Activated naive CD8-positive, alpha-beta T cell treated with anti-CD3 and anti-CD28 coated beads for 36 hours (primary cell): Measurements from ENCODE around the gene NEUROG1. TPM values are rescaled to one million over a fixed set of nuclear protein-coding genes. Genes with fewer than 3 reads are reported as not detected.

Source experiments
- DNase-seq: peaks from one replicate; pipeline ENCODE4 v3.0.0; 2021
- H3K27ac Mint-ChIP-seq: one replicate; pipeline ENCODE4 v1.8.0; 2022; ENCODE audit warnings: mild to moderate bottlenecking, moderate library complexity, mixed read lengths
- H3K27me3 Mint-ChIP-seq: one replicate; pipeline ENCODE4 v1.8.0; 2022; ENCODE audit warnings: mild to moderate bottlenecking, mixed read lengths
- H3K36me3 Mint-ChIP-seq: one replicate; pipeline ENCODE4 v1.8.0; 2021; ENCODE audit warnings: mild to moderate bottlenecking, mixed read lengths
- H3K4me1 Mint-ChIP-seq: one replicate; pipeline ENCODE4 v1.8.0; 2021; ENCODE audit warnings: mixed read lengths
- H3K4me3 Mint-ChIP-seq: one replicate; pipeline ENCODE4 v1.8.0; 2022; ENCODE audit warnings: mild to moderate bottlenecking, moderate library complexity, mixed read lengths
- H3K9me3 Mint-ChIP-seq: one replicate; pipeline ENCODE4 v1.8.0; 2022; ENCODE audit warnings: mixed read lengths
- total RNA-seq, 2 experiments: library from RNA; stranded (reverse); gene quantifications; one replicate each; pipeline ENCODE4 v1.2.3, GENCODE V29; 2021

NEUROG1 gene, protein sequence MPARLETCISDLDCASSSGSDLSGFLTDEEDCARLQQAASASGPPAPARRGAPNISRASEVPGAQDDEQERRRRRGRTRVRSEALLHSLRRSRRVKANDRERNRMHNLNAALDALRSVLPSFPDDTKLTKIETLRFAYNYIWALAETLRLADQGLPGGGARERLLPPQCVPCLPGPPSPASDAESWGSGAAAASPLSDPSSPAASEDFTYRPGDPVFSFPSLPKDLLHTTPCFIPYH
- not detected for total RNA-seq

DNA sequence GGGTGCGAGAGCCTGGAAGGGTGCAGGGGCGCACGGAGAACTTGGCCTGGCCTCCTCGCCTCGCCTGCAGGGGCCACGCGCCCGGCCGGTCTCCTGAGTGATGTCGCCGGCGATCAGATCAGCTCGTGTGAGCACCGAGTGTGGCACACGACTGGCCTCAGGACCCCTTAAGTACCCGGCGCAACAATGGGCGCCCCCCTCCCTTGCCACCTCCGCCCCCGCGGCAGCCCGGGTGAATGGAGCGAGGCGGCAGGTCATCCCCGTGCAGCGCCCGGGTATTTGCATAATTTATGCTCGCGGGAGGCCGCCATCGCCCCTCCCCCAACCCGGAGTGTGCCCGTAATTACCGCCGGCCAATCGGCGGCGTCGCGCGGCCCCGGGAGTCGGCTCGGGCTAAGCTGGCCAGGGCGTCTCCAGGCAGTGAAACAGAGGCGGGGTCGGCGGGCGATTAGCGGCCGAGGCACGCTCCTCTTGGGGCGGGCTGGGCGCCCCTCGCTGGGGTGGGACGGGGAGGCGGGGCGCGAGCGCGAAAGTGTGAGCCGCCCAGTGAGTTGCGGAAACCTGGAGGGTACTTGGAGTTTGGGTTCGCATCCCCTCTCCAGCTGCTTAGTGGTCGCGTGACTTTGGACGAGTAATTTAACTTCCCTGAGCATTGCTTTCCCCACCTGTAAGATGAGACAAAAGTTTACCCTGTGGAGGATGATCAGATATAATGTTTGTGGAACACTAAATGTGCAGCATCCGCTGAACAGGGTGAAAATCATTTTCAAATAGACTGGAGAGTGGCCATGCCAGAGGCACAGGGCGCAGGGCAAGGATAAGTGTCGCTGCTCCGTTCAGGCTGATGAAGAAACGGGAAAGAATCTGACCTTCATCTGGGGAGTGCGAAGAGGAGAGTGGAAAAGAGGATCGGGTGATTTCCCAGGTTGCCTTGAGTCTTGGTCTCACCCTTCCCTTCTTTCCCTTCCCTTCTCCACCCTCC lies at the start of gene NEUROG1:
Gene NEUROG1 (minus strand): TSS at position 145 of the 982 bp plus-strand sequence. CDS start 274 bp downstream, outside the sequence.
- Mint-ChIP-seq H3K27ac (no peak within 1 kb of the TSS), H3K4me3 (no peak within 1 kb of the TSS)
- peak; percentile 8 for DNase-seq

DNA sequence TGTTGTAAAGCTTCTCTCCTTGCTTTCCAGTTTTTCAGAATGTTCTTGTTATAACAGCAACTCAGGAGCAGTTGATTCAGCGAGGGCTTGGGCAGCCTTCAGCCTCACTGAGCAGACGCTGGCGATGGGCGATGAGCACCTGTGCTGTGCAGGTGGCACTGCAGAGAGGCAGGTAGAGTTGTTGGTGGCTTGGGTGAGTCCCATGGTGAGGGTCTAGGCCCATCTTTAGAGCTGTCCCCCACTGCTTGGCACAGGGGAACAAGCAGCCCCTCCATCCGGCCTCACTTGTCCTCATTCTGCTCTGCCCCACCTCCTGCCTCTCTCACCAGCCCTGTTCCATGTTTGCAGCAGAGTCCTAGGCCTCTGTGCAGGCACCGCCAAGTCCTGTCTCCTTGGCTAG lies 49.2 kb upstream of the NEUROG1 start:
- Mint-ChIP-seq H3K27me3 (peaks cover 17% of the 10 kb centered on the region), H3K36me3 (no peaks in the 10 kb centered on the region), H3K4me3 (no peak overlapping the region), H3K4me1 (no peaks in the 10 kb centered on the region), H3K9me3 (no peaks in the 10 kb centered on the region), H3K27ac (no peak overlapping the region)
- DNase-seq: no peak

More for the DNA sequence above, at the start of gene NEUROG1:
- no peaks in the 10 kb centered on the region for H3K36me3 Mint-ChIP-seq
- H3K4me1 Mint-ChIP-seq: peaks cover 8% of the 10 kb centered on the region
- no peaks in the 10 kb centered on the region for H3K9me3 Mint-ChIP-seq
- H3K27me3 Mint-ChIP-seq: peaks cover 95% of the 10 kb centered on the region

DNA sequence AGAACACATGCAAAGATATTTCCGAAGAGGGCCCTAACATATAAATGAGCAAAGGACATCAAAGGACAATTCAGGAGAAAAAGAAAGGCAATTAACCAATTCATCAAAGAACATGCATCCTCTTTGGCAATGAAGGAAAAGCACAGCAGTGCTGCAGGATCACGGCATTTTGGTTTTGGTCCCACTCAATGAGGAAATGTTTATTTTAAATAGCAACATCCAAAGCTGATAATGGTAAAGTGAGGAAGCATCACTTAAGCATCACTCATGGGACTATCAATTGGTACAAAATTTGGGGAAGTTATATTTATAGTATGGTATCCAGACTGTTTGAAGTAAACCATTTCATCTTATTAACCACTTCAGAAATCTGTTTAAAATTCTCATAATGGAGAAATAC lies 48.5 kb upstream of the NEUROG1 start:
- no peak overlapping the region for H3K27ac Mint-ChIP-seq
- H3K4me1 Mint-ChIP-seq: peaks cover under 1% of the 10 kb centered on the region
- DNase-seq: no peak
- H3K4me3 Mint-ChIP-seq: no peak overlapping the region
- H3K9me3 Mint-ChIP-seq: no peaks in the 10 kb centered on the region
- peaks cover 24% of the 10 kb centered on the region for H3K27me3 Mint-ChIP-seq
- no peaks in the 10 kb centered on the region for H3K36me3 Mint-ChIP-seq

DNA sequence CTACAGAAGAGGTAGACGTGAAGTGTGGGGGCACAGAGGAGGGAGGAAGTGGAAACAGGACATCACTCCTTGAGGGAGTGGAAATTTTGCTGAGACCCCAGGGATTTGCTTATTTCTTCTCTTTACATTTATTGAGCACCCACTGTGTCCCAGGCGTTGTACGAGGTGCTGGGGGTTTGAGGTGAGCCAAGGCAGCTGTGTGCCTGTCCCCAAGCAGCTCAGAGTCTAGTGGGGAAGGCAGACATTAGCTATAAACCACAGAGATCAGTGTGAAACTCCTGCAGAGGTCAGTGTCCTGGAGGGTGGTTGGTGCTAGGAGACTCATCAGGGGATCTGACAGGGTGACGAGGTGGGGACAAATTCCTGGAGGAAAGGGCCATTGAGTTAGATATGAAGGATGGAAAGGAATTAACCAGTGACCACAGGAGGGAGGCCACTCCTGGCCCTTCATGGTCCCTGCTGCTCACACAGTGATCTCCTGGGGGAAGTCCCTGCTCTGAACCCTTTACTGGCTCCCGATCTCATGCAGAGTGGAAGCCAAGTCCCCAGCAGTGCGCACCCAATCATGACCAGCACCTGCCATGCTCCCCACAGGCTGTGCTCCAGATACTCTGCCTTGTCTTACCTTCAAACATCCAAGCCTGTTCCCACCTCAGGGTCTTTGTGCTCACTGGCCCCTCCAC lies 46.5 kb upstream of the NEUROG1 start:
- Mint-ChIP-seq H3K4me1 (peaks cover 4% of the 10 kb centered on the region), H3K27ac (no peak overlapping the region), H3K27me3 (peaks cover 44% of the 10 kb centered on the region), H3K4me3 (no peak overlapping the region), H3K9me3 (no peaks in the 10 kb centered on the region), H3K36me3 (no peaks in the 10 kb centered on the region)
- no peak for DNase-seq

DNA sequence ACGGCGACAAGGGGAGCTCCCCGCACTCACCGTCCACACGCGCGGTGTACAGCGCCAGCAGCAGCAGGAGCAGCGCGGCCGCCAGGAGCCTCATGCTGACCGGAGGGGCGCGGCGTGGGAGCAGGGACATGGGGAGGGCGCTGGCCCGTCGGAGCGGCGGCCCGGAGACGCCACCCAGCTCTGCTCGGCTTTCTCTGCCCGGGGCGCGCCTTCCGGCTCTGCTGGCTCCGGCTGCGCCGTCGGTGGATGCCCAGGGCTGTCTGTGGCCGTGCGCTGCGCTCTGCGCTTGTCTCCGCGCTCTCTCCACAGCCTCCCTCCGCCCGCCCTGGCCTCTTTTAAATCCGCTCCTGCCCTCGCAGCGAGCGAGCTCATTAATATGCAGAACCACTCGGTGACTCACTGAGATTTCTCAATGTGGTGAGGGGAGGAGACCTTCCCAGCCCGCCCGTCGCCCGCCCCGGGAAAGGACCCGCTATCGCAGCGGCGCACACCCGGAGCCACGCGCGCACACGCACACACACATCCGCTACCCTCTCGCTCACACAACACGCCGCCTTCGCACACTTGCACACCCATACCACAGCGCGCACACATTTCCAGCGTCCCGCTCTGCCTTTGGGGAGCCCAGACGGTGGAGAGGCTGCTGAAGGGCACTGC lies 43.0 kb upstream of the NEUROG1 start, which contains the start of gene CXCL14:
Gene CXCL14 (minus strand): TSS at position 307 of the 657 bp plus-strand sequence. CDS start 213 bp downstream, at position 94.
- DNase-seq: peak; percentile 42
- Mint-ChIP-seq H3K27me3 (peaks cover 59% of the 10 kb centered on the region), H3K4me1 (peaks cover 4% of the 10 kb centered on the region), H3K9me3 (no peaks in the 10 kb centered on the region), H3K4me3 (peak within 1 kb of the TSS; percentile 41), H3K36me3 (no peaks in the 10 kb centered on the region), H3K27ac (no peak within 1 kb of the TSS)

DNA sequence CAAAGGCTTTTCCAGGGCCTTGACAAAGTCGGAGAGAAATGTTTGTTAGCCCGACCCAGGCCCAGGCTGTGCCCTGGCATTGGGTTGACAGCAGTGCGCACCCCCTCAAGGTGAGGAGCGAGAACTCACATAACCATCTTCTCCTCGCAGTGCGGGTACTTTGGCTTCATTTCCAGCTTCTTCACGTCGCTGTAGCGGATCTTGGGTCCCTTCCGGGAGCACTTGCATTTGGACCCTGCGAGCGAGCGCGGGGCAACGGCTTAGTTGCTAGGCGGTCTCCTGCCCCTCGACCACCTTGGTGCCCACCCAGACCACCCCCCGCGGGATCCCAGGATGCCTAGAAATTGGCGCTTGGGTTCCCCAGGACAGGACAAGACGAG lies 42.5 kb upstream of the NEUROG1 start:
- Mint-ChIP-seq H3K4me1 (peaks cover 4% of the 10 kb centered on the region), H3K36me3 (no peaks in the 10 kb centered on the region), H3K27ac (no peak overlapping the region), H3K27me3 (peaks cover 59% of the 10 kb centered on the region), H3K9me3 (no peaks in the 10 kb centered on the region), H3K4me3 (no peak overlapping the region)
- DNase-seq: no peak

DNA sequence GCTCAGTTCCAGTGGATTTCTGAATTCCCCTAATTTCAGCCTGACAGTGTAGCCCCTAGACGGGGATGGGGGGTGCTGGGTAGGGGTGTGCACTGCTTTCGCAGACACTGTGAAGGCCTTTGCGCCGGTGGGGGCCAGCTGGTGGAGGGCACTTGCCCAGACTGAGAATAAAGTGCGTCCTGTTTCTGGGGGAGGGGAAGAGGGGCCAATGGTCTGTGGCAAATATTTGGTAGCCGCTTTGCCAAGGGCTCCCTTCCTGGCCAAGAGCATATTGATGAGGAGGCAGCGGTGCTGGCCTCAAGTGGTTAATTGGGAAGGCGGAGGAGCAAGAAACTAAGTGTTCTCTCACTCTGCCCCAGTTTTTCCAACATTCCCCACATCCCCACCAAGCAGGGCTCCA lies 41.7 kb upstream of the NEUROG1 start:
- no peak overlapping the region for H3K27ac Mint-ChIP-seq
- peaks cover 4% of the 10 kb centered on the region for H3K4me1 Mint-ChIP-seq
- peaks cover 58% of the 10 kb centered on the region for H3K27me3 Mint-ChIP-seq
- no peak for DNase-seq
- H3K36me3 Mint-ChIP-seq: no peaks in the 10 kb centered on the region
- no peak overlapping the region for H3K4me3 Mint-ChIP-seq
- no peaks in the 10 kb centered on the region for H3K9me3 Mint-ChIP-seq

DNA sequence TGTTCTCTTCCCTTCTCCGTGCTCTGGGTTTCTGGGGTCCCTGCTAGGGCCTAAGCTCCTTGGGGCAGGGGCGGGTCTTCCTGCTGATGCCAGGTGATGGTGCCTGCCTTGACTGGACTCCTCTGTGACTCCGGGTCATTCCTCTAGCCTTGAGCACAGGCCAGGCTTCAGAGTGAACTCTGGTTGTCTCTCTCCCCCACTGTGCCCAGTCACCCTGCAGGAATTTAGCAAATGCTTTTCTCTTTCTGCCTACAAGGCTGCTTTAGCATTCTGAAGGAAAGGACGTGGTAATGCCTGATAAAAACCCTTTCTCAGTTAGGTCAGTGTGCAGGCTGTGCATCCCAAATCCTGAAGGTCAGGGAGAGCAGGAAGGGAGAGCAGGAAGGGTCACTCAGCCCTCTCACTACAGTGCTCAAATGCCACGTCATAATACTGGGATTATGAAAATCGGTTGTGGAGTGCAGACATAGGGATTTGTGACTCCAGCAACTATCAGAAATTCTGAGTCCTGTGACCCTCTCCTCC lies 40.4 kb upstream of the NEUROG1 start:
- peaks cover 58% of the 10 kb centered on the region for H3K27me3 Mint-ChIP-seq
- peaks cover 4% of the 10 kb centered on the region for H3K4me1 Mint-ChIP-seq
- no peak overlapping the region for H3K4me3 Mint-ChIP-seq
- no peaks in the 10 kb centered on the region for H3K36me3 Mint-ChIP-seq
- no peak overlapping the region for H3K27ac Mint-ChIP-seq
- H3K9me3 Mint-ChIP-seq: no peaks in the 10 kb centered on the region
- DNase-seq: no peak

DNA sequence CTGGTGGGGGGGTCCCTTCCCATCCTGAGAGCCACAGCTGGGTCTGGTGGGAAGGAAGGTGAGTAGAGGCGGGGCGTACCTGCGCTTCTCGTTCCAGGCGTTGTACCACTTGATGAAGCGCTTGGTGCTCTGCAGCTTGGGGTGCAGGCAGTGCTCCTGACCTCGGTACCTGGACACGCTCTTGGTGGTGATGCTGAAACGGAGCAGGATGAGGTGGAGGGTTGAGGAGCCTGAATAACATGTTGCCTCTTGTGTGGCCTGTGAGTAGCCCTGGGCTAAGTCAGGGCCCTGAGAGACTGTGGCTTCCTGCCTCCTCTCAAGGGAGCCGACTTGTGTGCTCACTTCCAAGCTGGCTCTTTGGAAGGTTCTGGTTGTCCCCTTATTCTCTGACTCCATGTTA lies 38.7 kb upstream of the NEUROG1 start:
- H3K27me3 Mint-ChIP-seq: peaks cover 55% of the 10 kb centered on the region
- no peak for DNase-seq
- no peaks in the 10 kb centered on the region for H3K36me3 Mint-ChIP-seq
- no peak overlapping the region for H3K4me3 Mint-ChIP-seq
- H3K27ac Mint-ChIP-seq: no peak overlapping the region
- H3K4me1 Mint-ChIP-seq: peaks cover 4% of the 10 kb centered on the region
- no peaks in the 10 kb centered on the region for H3K9me3 Mint-ChIP-seq

DNA sequence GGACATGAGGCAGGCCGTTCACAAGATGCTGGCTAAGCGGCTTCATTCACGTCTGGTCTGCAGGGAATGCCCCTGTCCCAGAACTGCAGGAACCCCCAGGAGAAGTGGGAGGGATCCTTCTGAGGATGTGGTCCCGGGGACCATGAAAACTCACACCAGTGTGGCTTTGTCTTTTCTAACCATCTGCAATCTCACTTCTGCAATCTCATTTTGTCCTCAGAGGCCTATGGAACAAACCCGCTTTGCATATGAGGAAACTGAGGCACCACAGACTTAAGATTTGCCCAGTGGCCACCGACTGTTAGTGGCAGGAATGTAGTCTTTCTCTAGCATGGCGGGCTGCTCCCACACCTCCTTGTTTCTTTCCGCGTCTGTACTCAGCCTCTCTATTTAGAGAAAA lies 36.1 kb upstream of the NEUROG1 start:
- Mint-ChIP-seq H3K4me3 (no peak overlapping the region), H3K4me1 (no peaks in the 10 kb centered on the region), H3K27me3 (peaks cover 37% of the 10 kb centered on the region), H3K36me3 (no peaks in the 10 kb centered on the region), H3K9me3 (no peaks in the 10 kb centered on the region), H3K27ac (no peak overlapping the region)
- DNase-seq: no peak

DNA sequence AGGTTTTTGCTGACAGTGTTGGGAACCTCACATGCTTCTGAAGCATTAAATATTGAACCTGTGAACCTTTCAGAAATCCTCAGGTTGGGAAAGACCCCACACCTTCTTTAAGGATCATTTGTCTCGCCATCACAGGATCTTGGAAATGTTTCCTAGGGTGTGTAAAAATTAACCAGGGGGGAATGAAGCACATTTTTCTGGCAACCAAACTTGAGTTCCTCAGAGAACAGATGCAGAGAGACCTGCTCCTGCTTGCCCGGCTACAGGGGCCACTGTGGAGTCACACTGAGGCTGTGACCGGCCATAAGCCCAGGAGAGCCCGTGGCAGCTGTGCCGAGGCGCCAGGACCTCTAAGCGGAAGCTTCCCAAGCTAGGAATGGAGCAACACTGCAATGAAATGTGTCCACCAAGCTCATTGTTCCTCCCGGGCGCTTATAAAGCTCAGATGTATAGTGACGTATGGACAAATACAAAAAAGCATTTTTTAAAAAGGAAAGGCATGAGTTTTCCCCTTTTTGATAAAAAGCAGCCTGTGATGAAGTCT lies 35.4 kb upstream of the NEUROG1 start:
- no peaks in the 10 kb centered on the region for H3K4me1 Mint-ChIP-seq
- no peaks in the 10 kb centered on the region for H3K36me3 Mint-ChIP-seq
- no peaks in the 10 kb centered on the region for H3K9me3 Mint-ChIP-seq
- H3K4me3 Mint-ChIP-seq: no peak overlapping the region
- DNase-seq: no peak
- H3K27me3 Mint-ChIP-seq: peaks cover 36% of the 10 kb centered on the region
- H3K27ac Mint-ChIP-seq: no peak overlapping the region

DNA sequence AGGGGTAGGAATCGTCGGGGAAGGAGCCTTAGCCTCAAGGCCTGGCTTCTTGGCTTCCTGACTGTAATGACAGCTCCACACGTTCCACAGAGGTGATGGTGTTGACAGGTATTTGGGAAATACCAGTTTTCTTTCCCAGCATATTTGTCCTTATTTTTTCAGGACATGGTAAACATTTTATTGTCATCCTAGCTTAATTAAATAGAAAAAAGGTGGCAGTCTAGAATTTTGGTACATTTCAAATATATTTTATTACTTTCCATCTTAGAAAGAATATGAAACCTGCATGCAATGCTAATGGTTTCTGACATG lies 34.6 kb upstream of the NEUROG1 start:
- no peaks in the 10 kb centered on the region for H3K4me1 Mint-ChIP-seq
- DNase-seq: no peak
- H3K4me3 Mint-ChIP-seq: no peak overlapping the region
- peaks cover 32% of the 10 kb centered on the region for H3K27me3 Mint-ChIP-seq
- H3K9me3 Mint-ChIP-seq: no peaks in the 10 kb centered on the region
- H3K27ac Mint-ChIP-seq: no peak overlapping the region
- H3K36me3 Mint-ChIP-seq: no peaks in the 10 kb centered on the region

DNA sequence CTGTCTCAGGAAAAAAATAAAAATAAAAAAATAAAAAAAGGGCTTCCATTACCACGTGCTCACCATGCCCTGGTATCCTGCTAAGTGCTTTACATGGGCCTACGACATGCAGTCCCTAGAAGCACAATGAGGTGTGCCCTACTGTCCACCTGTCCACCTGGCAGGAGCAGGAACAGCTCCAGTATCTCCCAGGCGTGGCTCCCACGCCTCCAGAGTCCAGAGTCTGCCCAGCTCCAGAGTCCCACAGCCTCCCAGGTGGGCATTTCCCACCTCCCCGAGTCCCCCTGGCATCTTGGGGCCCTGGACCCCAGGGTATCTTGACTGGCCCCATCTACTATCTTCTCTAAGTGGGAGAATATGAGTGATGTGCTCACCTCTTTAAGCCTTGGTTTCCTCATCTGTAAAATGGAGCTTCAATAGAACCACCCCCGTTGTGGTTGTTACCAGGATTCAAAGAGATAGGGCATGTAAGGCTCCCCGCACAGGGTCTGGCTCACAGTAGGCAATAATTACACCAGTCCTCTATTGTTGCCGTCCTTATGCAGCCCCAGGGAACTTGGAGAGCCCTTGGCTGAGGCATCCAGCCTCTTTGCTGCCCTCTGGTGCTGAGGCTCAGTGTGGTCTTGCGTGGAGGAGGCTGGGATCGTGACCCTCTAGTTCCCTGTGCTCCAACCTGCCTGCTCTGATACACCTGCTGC lies 34.1 kb upstream of the NEUROG1 start:
- DNase-seq: no peak
- H3K9me3 Mint-ChIP-seq: no peaks in the 10 kb centered on the region

DNA sequence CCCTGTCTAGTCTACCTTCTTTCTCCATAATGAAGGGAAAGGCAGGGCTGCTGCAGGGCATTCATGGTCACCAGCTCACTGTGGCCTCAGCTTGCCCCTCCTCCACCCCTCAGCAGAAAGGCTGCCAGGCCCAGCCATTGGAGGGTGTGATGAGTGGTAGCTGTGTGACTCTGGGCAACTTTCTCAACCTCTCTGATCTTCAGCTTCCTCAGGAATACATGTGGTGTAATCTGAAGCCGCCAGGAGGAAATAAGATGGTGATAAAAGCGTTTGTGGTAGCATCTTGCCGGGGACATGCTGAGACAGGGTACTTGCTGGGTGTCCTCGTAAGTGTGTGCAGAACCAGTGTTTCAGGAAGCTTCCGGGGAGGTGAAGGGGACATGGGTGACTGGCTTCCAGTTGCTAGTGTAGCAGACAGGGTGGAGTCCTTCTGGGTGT lies 33.2 kb upstream of the NEUROG1 start:
- Mint-ChIP-seq H3K27me3 (peaks cover 30% of the 10 kb centered on the region), H3K27ac (no peak overlapping the region), H3K4me3 (no peak overlapping the region), H3K36me3 (no peaks in the 10 kb centered on the region), H3K4me1 (no peaks in the 10 kb centered on the region), H3K9me3 (no peaks in the 10 kb centered on the region)
- DNase-seq: no peak

More for the DNA sequence above, 34.1 kb upstream of the NEUROG1 start:
- H3K36me3 Mint-ChIP-seq: no peaks in the 10 kb centered on the region
- no peaks in the 10 kb centered on the region for H3K4me1 Mint-ChIP-seq
- H3K27ac Mint-ChIP-seq: no peak overlapping the region
- H3K27me3 Mint-ChIP-seq: peaks cover 36% of the 10 kb centered on the region
- H3K4me3 Mint-ChIP-seq: no peak overlapping the region
